ENCODE results near the gene CMTR2.

GRCh38 chr16:71328151-71328550, 38.9 kb upstream of the CMTR2 start:
- TF ChIP-seq CTCF (IDR thresholded peaks at IDR 0.05), result no peak
- no peak for TF ChIP-seq POLR2AphosphoS5 (IDR thresholded peaks at IDR 0.05)
- TF ChIP-seq POLR2A (IDR thresholded peaks at IDR 0.05), result no peak
- no peak for TF ChIP-seq EP300 (IDR thresholded peaks at IDR 0.05)

Data from upper lobe of left lung (tissue), 4 donors.